CD4-positive, alpha-beta T cell treated with Interleukin-1 beta for 1 hour (primary cell): Measurements from ENCODE around the gene MYBPH.

ENCODE experiments used
- DNase-seq, 2 donors: peaks; one replicate each; pipeline ENCODE4 v3.0.0-alpha.2; 2020 to 2022

The MYBPH gene

DNA sequence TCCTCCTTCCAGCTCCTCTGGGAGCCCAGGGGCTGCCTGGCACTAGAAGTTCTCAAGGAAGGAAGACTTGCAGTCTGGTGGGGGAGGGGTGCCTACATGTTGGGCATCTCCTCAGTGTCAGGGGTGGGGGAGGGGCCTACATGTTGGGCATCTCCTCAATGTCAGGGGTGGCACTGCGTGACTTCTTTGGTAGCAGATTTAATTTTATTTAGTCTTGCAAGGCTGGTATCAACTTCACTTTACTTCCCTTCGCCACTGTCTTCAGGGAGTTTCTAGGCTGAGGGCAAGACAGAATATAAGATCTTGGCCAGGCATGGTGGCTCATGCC is 29.6 kb downstream of the MYBPH start:
- DNase-seq: no peak

DNA sequence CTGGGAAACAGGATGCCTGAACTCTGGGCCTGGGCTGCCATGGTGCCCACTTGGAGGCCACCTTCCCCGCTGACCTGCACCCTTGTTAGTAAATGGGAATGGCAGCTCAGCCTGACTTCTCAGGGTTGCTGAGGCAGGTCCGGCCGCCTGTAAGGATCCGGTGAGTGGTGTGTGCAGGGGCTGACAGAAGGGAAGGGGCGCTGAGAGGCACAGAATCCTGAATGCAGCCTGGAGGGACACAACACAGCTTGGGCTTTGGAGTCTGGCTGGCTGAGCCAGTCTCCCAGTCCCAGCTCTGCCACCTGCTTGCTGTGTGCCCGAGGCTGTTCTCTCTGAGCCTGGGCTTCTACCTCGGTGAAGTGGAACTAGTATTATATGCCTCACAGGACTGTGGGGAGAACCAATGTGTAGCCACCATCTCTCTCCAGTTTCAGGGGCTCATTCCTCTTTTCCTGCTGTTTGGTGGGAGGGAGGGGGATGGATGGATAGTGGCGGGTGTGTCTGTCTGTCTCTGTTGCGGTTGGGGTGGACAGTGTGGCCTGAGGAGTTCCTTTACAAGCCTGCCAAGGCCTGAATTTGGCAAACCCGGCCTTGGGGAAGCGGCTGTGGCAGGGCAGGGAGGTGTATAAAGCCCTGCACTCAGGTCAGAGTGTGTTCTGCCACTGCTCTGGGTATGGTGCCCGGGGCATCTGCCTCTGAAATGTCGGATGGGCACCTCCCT is 30.1 kb downstream of the MYBPH start:
- no peak for DNase-seq

DNA sequence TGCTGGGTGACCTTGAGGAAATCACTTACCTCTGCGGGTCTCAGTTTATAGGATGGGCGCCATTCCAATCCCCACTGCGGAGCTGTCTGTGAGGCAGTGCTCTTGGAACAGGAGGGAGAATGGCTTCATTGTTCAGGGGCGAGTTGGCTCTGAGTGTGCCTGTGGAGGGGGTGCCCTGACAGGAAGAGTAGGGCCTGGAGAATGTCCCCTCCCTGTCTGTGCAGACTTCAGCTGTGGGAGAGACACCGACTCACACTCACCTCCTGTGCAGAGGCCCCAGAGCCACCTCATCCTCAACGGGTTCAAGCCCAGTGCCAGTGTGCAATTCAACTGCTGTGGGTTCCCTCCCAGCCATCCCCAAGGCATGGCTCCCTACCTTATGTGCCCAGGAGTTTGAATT is 31.0 kb downstream of the MYBPH start:
- DNase-seq: no peak

DNA sequence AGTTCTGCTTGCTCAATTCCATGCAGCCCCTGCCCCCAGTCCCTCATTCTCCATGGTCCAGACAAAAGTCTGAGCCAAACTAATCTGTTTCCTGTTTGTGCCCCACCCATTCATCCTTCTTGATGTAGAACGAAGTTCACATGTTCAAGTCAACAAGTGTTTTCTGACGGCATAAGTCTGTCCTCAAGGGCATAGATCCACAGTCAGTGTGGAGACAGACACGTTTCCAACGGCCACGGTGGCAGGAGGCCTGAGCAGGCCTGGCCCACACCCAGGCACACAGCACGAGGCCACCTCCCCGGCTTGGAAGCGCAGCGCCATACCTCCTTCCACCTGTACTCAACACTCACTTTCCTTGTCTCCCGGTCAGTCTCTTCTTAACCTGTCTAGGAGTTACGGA is 32.0 kb downstream of the MYBPH start:
- no peak for DNase-seq

DNA sequence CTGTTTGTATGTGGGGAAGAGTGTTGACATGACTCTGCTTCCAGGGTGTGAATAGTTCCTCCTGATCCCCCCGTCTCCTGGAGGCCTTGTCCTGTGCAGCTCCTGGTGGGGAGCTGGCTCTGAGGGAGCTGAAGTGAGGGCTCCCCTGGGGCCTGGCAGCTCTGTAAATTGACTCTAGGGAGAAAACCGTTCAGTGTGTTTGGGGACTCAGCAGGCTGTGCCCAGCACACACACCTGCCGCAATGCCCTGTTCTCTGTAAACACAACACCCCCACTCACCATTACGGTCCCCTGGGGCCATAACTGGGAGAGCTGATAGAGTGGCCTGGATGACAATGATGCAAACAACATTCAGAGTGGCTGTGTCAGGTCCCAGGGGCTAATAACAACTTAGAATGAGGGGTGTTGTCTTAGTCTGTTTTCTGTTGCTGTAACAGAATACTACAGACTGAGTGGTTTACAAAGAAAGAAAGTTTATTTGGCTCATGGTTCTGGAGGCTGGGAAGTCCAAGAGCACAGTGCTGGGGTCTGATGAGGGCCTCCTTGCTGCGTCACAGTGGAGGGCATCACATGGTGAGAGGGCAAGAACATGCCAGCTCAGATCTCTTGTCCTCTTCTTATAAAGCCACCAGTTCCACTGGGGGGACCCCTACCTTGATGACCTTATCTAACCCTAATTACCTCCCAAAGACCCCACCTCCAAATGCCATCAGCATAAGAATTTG is 32.8 kb downstream of the MYBPH start:
- DNase-seq: no peak

DNA sequence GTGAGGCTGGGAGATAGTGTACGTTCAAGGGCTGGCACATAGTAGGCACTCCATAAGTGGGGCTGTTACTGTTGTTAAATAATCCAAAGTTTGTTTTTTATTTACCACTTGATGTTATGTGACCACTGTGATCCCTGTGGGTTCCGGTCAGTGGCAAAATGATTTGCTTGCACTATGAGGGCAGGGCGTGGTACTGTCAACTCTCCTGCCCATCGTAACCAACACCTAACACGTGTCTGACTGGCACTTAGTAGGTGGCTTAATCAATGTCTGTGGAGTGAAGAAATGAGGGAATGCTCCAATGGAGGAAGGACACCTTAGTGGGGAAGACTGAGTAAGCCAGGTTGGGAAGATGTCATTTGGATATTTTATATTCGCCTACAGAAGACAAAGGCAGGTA is 33.5 kb downstream of the MYBPH start:
- no peak for DNase-seq

DNA sequence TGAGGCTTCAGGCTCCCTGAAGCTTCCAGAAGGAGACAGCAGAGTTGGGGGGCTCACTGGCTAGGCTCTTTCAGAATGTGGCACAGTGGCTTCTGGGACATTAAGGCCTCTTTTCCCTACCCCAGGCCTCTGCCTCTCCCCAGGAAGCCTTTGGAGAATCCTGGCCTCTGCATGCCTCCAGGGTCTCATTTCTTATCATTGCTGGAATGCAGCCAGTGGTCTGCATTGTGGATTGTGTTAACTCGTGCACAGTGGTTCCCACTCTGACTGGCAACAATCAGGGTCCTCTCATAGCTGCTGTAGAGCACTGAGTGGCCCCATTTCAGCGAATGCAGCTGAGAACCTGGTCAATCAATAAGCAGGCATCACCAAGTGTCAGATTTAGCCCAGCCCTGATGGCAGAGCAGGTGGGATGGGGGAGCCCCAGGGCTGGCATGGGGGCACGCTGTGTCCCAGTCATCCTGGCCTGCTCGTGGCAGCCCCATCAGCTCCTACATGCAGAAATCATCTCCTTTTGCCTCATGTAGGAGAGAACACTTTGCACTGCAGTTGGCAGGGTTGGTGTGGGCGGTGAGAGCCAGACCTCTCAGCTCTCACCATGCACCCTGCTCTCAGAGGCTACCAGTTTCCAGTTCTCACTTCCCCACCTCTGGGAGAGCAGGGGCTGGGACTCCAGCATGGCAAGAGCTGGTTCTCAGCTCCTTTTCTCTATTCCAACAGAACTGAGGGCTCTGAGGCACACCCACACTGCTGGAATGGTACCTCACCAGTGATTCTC is 34.7 kb downstream of the MYBPH start:
- no peak for DNase-seq

DNA sequence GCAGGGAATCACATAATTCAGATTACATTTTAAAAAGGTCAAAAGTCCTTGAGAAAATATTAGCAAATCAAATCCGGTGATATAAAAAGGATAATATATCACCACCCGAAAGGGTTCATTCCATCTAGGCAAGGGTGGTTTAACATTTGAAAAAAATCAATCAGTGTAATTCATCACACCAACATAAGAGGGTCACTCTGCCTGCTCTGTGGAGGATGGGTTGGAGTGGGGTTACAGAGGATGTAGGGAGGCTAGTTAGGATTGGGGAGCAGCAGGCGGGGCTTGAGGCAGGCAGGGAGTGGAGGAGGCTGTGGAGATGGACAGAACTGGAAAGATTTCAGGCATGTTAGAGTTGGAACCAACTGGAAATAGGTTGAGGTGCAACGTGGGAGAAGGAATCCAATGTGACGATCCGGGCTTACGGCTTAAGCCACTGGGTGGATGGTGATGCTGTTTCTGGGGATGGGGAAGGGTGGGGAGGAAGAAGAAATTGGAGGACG is 35.6 kb downstream of the MYBPH start:
- DNase-seq: no peak

DNA sequence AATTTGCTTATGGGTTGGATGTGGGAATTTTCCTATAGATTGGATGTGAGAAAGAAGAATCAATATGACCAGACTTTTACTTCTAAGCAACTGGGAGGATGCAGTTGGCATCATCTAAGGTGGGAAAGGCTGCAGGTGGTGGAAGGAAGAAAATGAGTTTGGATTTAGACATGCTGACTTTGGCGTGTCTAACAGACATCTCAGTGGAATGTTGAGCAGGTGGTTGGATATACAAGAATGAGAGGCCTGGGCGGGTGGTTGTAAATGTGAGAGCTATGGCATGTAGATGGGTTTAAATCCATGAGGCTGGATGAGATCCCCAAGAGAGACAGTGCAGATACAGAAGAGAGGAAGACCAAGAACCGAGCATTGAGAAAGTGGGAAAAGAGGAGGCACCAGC is 37.6 kb downstream of the MYBPH start:
- DNase-seq: no peak

DNA sequence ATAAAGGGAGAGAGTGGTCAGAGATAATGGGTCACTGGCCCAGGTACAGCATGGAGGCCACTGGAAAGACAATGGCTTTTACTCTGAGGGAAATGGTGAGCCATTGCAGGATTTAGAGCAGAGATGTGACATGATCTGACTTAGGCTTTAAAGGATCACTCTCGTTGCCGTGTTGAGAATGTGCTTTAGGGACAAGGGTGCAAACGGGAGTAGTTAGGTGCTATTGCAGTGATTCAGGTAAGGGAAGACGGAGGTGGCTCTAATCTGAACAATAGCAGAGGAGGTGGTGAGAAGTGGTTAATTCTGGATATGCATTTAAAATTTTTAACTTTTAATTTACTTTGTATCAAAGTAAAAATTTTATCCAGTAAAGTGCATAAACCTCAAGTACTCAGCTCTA is 38.3 kb downstream of the MYBPH start:
- DNase-seq: no peak

DNA sequence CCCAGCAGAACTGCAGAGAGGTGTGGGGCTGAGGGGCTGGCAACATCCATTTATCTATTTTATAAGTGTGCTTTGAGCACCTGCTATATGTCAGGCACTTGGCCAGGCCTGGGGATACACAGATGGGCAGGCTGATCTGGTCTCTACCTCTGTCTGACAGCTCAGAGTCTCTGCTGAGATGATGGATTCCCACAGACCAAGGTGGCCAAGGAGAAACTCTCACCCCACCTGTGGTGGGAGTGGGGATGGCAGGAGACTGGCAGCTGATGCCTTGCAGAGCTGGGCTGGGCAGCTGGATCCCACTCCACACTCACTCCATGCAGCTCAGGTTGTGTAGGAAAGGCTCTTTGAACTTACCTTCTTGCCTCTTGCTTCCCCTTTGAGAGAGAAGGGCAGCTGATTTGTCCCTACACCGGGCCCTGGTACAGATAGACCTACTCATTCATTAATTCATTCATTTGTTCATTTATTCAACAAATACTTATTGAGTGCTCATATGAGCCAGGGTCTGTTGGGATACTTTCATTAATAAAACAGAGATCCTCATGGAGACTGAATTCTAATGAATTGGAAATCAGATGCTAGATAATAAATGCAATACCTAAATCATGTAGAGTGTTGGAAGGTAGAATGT is 39.1 kb downstream of the MYBPH start:
- no peak for DNase-seq

DNA sequence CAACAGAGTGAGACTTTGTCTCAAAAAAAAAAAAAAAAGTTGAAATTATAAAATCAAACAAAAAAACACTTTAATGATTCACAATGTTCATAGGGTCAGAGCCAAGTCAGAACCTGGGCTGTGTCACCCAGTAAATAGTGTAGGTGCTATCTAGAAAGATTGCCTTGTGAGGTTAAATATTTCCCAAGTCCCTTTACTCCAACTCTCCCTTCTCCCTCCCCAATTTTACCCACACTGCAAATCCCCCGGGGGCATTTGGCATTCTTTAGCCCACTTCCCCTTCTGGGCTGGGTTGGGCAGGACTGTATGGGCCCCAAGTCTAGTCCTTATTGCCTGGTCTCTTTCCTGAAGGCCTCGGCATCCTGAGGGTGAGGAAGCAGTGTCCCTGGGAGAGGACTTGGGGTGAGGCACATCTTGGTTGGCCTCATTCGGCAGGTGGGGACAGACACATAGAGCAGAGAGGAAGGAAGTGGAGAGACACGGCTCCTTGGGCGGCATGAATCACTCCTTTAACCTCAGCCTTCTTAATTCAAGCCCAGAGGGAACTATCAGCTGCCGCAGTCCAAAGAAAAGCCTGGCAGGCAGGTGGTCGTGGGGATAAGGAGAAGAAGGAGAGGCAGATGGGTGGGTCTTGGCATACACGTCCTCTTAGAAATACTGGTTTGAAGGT is 39.9 kb downstream of the MYBPH start:
- peak in 1 of 2 donors; percentile 16 for DNase-seq

DNA sequence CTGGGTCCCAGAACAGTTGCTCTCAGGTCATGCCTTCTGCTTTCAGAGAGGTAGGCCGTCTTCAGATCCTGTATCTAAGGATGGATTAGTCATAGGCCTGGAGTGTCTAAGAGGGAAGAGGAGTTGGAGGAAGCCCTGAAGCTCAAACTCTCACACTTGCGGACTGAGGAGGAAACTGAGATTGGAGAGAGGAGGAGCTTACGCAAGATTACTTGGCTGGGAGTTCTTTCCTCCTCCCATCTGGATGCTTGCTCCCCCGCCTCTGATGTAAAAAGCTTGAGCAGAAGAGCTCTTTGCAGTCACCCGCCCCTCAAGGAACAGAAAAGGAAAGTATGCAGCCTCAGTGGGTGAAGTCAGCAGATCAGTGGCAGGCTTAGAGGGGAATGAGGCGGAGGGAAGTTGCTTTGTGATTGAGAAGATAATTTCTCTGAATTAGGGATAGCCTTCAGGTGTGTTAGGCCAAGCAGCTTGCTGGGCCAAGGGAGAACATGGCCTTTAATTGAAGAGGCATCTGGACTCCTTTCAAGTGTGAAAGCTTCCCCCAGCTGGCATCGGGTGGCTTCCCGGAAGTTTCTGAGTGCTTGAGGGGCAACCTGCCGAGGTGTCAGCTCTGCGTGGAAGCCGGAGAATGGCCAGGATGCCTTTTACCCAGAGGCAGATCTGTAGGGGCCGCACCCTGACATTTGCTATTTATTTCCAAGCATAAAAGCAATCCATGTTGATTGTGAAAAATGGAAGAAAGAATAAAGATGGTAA is 41.5 kb downstream of the MYBPH start:
- no peak for DNase-seq

DNA sequence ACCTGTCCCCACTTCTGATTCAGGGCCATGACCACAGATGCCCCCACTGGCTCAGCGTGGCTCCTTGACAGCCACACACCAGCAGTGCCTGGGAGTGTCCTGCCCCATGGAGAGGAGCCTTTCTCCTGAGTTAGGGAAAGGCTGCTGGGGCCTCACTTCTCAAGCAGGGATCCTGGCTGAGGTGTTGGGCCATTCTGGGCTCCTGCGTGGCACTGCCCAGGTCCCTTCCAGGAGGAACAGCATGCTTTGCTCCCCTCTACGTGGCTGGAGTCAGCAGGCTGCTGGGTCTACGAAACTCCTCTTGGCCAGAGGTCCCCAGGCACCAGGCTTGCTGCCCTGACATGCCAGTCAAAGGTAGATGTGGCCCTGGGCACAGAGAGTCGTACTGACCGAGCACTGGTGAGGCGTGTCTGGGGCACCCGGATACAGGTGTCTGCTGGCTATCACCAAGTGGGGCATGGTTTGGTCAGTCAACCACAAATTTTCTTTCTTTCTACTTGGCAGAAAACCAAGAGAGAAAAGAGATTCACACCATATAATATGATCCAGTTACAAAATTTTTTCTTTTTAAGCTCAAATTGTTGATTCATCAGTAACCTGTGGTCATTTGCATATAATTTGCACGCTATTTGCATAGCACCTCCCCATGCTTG is 44.0 kb downstream of the MYBPH start:
- DNase-seq: no peak

DNA sequence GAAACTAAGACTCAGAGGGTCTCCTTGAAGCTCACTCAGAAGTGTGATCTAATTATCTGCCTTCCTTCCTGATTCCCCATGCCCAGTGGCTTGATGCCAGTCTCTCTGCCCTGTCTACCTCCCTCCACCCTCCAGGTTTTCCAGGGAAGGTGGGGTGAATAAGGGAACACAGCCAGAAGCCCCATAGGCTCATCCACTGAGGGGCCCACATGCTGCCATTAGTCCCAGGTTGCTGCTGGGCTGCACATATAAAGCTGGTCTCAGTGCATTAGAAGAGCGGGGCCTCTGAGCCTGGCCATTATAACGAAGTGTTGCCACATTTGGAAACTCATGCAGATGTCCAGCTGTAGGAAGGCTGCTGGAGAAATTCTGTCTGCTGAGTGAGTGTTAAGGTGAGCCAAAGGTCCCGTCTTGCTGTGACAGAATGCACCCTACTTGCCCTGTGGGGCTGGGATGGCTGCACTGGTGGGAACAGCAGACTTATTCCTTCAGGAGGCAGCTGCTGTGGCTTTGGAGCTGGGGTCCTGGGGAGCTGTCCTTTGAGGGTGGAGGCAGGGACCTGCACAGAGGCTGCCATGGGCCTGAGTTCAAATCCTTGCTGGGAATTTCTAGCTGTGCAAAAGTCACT is 45.2 kb downstream of the MYBPH start:
- DNase-seq: no peak

DNA sequence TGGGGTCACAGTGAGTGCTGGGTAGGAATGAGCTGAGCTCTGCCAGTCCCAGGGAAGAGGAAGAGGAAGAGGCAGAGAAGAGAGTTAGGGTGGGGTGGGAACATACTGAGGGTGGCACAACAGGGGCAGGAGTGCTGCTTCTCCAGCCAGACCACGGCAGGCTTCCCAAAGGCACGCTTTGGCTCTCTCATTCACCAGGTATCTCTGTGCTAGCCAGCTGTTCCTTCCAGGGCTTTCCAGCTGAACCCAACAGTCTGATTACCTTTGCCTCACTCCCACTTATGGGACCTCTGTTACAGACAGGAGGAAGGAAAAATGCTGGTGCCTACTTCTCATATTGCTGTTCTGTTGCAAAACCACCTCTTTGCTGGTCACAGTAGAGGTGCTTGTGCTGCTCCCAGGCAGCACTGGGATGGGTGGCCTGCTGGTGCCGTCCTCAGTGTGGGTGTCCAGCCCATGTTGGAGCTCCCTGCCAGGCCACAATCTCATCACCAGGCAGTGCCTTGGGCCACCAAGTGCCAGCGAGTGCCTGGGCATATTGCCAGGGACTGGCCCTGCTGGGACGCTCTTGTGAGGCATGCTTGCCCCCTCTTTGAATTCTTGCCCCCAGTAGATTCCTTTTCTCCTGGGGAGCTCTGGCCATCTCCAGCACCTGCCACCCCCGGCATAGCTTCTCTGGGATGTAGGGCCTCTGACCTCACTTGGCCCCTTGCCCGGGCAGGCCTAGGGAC is 46.0 kb downstream of the MYBPH start:
- DNase-seq: no peak

DNA sequence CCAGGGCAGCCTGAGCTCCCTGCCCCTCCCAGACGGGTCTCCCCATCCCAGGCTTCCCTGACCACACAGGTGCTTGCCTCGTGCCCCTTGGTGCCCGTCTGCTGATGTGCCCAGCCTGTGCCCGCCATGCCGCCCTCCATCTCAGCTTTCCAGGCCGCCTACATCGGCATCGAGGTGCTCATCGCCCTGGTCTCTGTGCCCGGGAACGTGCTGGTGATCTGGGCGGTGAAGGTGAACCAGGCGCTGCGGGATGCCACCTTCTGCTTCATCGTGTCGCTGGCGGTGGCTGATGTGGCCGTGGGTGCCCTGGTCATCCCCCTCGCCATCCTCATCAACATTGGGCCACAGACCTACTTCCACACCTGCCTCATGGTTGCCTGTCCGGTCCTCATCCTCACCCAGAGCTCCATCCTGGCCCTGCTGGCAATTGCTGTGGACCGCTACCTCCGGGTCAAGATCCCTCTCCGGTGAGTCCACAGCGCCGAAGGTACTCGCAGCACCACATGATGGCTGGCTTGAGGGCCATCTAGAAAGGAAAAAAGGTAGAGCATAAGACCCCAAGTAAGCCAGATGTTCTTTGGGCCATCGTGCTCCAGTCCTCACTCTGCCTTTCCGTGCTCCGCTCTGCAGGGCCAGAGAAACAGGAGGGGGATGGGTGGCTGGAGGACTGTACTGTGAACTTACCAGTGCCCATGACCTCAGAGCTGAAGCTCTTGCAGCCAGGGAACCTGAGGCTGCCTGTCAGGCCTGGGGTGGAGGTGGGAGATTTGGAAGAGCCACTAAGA is 46.7 kb downstream of the MYBPH start:
- DNase-seq: no peak

DNA sequence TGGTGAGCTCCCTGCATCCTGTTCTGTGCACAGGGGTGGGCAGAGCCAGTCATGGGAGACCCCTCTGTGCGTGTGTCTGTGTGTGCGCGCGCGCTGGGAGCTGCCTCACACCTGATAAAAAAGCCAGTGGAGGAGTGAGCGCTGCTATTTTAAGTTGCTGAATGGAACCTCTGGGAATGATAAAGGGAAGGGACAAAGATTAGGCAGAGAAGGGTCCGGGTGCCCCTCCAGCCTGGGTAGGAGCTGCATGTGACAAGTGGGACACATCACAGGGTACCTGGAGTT is 47.3 kb downstream of the MYBPH start:
- no peak for DNase-seq

DNA sequence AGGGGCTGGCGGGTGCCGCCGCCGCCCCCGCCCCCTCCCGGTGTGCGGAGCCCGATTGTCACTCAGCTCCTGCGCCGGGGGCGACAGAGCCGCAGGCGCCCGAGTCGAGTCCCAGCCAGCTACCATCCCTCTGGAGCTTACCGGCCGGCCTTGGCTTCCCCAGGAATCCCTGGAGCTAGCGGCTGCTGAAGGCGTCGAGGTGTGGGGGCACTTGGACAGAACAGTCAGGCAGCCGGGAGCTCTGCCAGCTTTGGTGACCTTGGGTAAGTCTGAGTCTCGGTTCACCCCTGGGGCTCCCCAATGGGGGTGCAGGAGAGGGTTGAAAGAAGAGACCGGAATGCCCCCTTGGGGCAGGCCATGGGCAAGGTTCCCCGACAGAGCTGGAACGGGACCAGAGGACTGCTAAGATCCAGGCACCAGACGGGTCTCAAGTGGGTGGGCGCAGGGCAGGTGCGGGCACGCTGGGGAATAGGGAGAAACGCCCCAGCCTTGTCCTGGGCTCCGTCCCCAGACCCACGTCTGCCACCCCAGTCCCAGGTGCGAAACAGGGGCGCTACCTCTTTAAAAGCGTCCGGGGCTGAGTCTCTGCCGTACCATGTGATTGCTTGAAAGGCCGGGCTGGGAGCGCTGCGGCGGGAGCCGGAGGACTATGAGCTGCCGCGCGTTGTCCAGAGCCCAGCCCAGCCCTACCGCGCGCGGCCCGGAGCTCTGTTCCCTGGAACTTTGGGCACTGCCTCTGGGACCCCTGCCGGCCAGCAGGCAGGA is 47.8 kb downstream of the MYBPH start, which contains the start of gene ADORA1:
Gene ADORA1, plus strand, starts transcription at position 61 of the 765 bp plus-strand sequence. CDS start 1,116 bp downstream, outside the sequence.
- DNase-seq: no peak
